ENCODE measurements around the gene WWOX. TPM values are rescaled to one million over a fixed set of nuclear protein-coding genes. Genes with fewer than 3 reads are reported as not detected.

The WWOX gene
- total RNA-seq, 2 donors from 2014 or later: 30.0 to 35.4 TPM

- no peak overlapping the region for H3K4me3 ChIP-seq (ENCODE audit: low read length)
- Mint-ChIP-seq H3K4me3 (no peak overlapping the region), H3K36me3 (ENCODE audit: low read depth) (peaks cover 6% of the 10 kb centered on the region), H3K4me1 (peaks cover 5% of the 10 kb centered on the region), H3K9me3 (no peaks in the 10 kb centered on the region), H3K27me3 (ENCODE audit: insufficient read depth) (no peaks in the 10 kb centered on the region), H3K27ac (no peak overlapping the region)
- no peaks in the 10 kb centered on the region for H3K4me1 ChIP-seq (ENCODE audit: control insufficient read depth, insufficient read depth, low read length)
- no peak overlapping the region for H3K27ac ChIP-seq (ENCODE audit: low read depth, low read length)
- TF ChIP-seq CTCF (conservative IDR thresholded peaks at IDR 0.05): no peak
- no peak for DNase-seq
- no peaks in the 10 kb centered on the region for H3K9me3 ChIP-seq (ENCODE audit: control insufficient read depth, low read length)
- H3K27me3 ChIP-seq (ENCODE audit: control insufficient read depth, insufficient read depth, low read length, poor library complexity, severe bottlenecking): no peaks in the 10 kb centered on the region
- no peaks in the 10 kb centered on the region for H3K36me3 ChIP-seq (ENCODE audit: control insufficient read depth, insufficient read depth, low read length)
- H3K9ac ChIP-seq (ENCODE audit: extremely low read depth, low read length, poor library complexity, severe bottlenecking): no peak overlapping the region
- 95 to 97% methylated on average over 5 of the region's 5 CpGs for WGBS, 2 experiments (ENCODE audit: insufficient coverage in 1 of 2, insufficient read length in 1 of 2)
Measured at GRCh38 chr16:78102122-78102660, 2.7 kb downstream of the WWOX start.

GRCh38 chr16:78102865-78103264 is 3.4 kb downstream of the WWOX start:
- Histone ChIP-seq H3K36me3 (ENCODE audit: control insufficient read depth, insufficient read depth, low read length) (no peaks in the 10 kb centered on the region), H3K27ac (ENCODE audit: low read depth, low read length) (no peak overlapping the region), H3K9ac (ENCODE audit: extremely low read depth, low read length, poor library complexity, severe bottlenecking) (no peak overlapping the region), H3K4me1 (ENCODE audit: control insufficient read depth, insufficient read depth, low read length) (no peaks in the 10 kb centered on the region), H3K27me3 (ENCODE audit: control insufficient read depth, insufficient read depth, low read length, poor library complexity, severe bottlenecking) (no peaks in the 10 kb centered on the region), H3K4me3 (ENCODE audit: low read length) (no peak overlapping the region), H3K9me3 (ENCODE audit: control insufficient read depth, low read length) (no peaks in the 10 kb centered on the region)
- Mint-ChIP-seq H3K36me3 (ENCODE audit: low read depth) (peaks cover 6% of the 10 kb centered on the region), H3K27me3 (ENCODE audit: insufficient read depth) (no peaks in the 10 kb centered on the region), H3K27ac (no peak overlapping the region), H3K4me1 (peaks cover 5% of the 10 kb centered on the region), H3K4me3 (no peak overlapping the region), H3K9me3 (no peaks in the 10 kb centered on the region)
- 87 to 94% methylated on average over 8 to 11 of the region's 11 CpGs for WGBS, 2 experiments (ENCODE audit: insufficient coverage in 1 of 2, insufficient read length in 1 of 2)
- TF ChIP-seq CTCF (conservative IDR thresholded peaks at IDR 0.05): no peak
- no peak for DNase-seq

- Mint-ChIP-seq H3K27ac (no peak overlapping the region), H3K9me3 (no peaks in the 10 kb centered on the region), H3K36me3 (ENCODE audit: low read depth) (peaks cover 18% of the 10 kb centered on the region), H3K4me1 (no peaks in the 10 kb centered on the region), H3K4me3 (no peak overlapping the region), H3K27me3 (ENCODE audit: insufficient read depth) (no peaks in the 10 kb centered on the region)
- Histone ChIP-seq H3K36me3 (ENCODE audit: control insufficient read depth, insufficient read depth, low read length) (peaks cover 2% of the 10 kb centered on the region), H3K4me1 (ENCODE audit: control insufficient read depth, insufficient read depth, low read length) (no peaks in the 10 kb centered on the region), H3K9me3 (ENCODE audit: control insufficient read depth, low read length) (no peaks in the 10 kb centered on the region), H3K4me3 (ENCODE audit: low read length) (no peak overlapping the region), H3K27ac (ENCODE audit: low read depth, low read length) (no peak overlapping the region), H3K9ac (ENCODE audit: extremely low read depth, low read length, poor library complexity, severe bottlenecking) (no peak overlapping the region), H3K27me3 (ENCODE audit: control insufficient read depth, insufficient read depth, low read length, poor library complexity, severe bottlenecking) (no peaks in the 10 kb centered on the region)
- DNase-seq: no peak
- TF ChIP-seq CTCF (conservative IDR thresholded peaks at IDR 0.05): no peak
- WGBS, 2 experiments (ENCODE audit: insufficient coverage in 1 of 2, insufficient read length in 1 of 2): 95% methylated on average over 2 to 4 of the region's 4 CpGs
Measured at GRCh38 chr16:78105517-78105916, 6.1 kb downstream of the WWOX start.

Measured in endodermal cell (in vitro differentiated cells).